HL-60 (cell line): ENCODE results near the gene TANC1.

ENCODE experiments used
- DNase-seq, 2 experiments: peaks; one replicate each; pipeline ENCODE4 v3.0.0-alpha.2; 2010 to 2020; ENCODE audit warnings: low read depth in 1 of 2, low spot score in 1 of 2
- H3K27ac ChIP-seq: fragments of 250-450 bp; sonication (Bioruptor Pico); replicated peaks from 2 replicates; pipeline ENCODE4 v1.5.1; 2020; ENCODE audit warnings: mild to moderate bottlenecking, moderate library complexity
- H3K27me3 ChIP-seq: fragments of 250-450 bp; sonication (Bioruptor Pico); 2 replicates; pipeline ENCODE4 v1.5.1; 2021; ENCODE audit warnings: mild to moderate bottlenecking, moderate library complexity; ENCODE audit not compliant: insufficient read depth, poor library complexity, severe bottlenecking
- H3K4me3 ChIP-seq: replicated peaks from 2 replicates; pipeline ENCODE4 v1.5.1; 2011; ENCODE audit warnings: mild to moderate bottlenecking, control low read depth, low read length; ENCODE audit not compliant: insufficient read depth
- GABPA ChIP-seq: IDR thresholded peaks from 2 replicates; pipeline ENCODE4 v1.6.1; 2012; ENCODE audit warnings: low read depth
- POLR2AphosphoS5 ChIP-seq: IDR thresholded peaks from 2 replicates; pipeline ENCODE4 v1.6.1; 2012; ENCODE audit warnings: low read depth
- SPI1 ChIP-seq: IDR thresholded peaks from 2 replicates; pipeline ENCODE4 v1.6.1; 2012; ENCODE audit warnings: low read depth, mild to moderate bottlenecking, borderline replicate concordance
- TF ChIP-seq, protein P1 (sequence below): IDR thresholded peaks from one replicate; pipeline ENCODE4 v1.5.1; 2011; ENCODE audit warnings: low read length, control low read depth, inconsistent platforms; ENCODE audit not compliant: insufficient read depth
- TF ChIP-seq, protein P2 (sequence below): IDR thresholded peaks from 2 replicates; pipeline ENCODE4 v1.6.1; 2012; ENCODE audit warnings: low read depth; ENCODE audit not compliant: insufficient replicate concordance

Gene TANC1

DNA sequence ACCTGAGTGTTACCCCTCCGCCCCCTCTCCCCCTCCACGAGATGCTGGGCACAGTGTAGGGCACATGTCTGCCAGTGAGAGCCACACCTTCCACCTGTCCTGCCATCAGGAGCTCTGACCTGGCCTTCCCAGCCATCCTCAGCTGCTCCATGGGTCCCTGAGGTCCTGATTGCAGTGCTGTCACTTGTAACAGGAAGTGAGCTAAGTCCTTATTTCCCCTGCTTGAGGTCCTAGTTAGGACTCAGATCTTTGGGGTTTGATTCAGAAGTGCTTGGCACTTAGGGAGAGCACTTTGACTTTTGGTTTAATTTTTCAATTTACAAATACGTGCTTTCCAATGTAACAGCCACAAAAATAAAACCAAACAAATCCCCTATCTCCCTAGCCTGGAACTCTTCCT, 192.5 kb downstream of the TANC1 start:
- Histone ChIP-seq H3K4me3 (no peak overlapping the region), H3K27ac (no peak overlapping the region), H3K27me3 (no peaks in the 10 kb centered on the region)
- TF ChIP-seq, protein P1, sequence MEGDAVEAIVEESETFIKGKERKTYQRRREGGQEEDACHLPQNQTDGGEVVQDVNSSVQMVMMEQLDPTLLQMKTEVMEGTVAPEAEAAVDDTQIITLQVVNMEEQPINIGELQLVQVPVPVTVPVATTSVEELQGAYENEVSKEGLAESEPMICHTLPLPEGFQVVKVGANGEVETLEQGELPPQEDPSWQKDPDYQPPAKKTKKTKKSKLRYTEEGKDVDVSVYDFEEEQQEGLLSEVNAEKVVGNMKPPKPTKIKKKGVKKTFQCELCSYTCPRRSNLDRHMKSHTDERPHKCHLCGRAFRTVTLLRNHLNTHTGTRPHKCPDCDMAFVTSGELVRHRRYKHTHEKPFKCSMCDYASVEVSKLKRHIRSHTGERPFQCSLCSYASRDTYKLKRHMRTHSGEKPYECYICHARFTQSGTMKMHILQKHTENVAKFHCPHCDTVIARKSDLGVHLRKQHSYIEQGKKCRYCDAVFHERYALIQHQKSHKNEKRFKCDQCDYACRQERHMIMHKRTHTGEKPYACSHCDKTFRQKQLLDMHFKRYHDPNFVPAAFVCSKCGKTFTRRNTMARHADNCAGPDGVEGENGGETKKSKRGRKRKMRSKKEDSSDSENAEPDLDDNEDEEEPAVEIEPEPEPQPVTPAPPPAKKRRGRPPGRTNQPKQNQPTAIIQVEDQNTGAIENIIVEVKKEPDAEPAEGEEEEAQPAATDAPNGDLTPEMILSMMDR, result no peak
- TF ChIP-seq SPI1, result peak; percentile 73; the same call in 1 of the 2 replicates
- TF ChIP-seq, protein P2, sequence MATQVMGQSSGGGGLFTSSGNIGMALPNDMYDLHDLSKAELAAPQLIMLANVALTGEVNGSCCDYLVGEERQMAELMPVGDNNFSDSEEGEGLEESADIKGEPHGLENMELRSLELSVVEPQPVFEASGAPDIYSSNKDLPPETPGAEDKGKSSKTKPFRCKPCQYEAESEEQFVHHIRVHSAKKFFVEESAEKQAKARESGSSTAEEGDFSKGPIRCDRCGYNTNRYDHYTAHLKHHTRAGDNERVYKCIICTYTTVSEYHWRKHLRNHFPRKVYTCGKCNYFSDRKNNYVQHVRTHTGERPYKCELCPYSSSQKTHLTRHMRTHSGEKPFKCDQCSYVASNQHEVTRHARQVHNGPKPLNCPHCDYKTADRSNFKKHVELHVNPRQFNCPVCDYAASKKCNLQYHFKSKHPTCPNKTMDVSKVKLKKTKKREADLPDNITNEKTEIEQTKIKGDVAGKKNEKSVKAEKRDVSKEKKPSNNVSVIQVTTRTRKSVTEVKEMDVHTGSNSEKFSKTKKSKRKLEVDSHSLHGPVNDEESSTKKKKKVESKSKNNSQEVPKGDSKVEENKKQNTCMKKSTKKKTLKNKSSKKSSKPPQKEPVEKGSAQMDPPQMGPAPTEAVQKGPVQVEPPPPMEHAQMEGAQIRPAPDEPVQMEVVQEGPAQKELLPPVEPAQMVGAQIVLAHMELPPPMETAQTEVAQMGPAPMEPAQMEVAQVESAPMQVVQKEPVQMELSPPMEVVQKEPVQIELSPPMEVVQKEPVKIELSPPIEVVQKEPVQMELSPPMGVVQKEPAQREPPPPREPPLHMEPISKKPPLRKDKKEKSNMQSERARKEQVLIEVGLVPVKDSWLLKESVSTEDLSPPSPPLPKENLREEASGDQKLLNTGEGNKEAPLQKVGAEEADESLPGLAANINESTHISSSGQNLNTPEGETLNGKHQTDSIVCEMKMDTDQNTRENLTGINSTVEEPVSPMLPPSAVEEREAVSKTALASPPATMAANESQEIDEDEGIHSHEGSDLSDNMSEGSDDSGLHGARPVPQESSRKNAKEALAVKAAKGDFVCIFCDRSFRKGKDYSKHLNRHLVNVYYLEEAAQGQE, result no peak
- DNase-seq, result peak in 1 of 2 experiments; percentile 26

DNA sequence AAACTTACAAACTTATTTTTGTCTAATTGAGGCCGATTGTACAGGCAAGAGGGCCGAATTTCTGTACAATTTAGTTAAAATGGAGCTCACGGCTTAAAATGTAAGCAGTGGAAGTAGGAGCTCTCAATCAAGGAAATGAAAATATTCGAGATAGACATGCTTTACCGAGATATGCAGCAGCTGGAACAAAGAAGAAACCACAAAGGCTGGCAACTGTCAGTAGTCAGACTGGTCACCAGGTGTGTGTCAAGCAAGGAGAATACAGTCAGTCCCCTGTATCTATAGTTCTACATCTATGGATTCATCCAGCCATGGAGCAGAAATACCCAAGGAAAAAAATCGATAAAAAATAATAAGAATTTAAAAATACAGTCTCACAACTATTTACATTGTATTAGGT, 195.5 kb downstream of the TANC1 start:
- Histone ChIP-seq H3K27me3 (no peaks in the 10 kb centered on the region), H3K27ac (no peak overlapping the region), H3K4me3 (no peak overlapping the region)
- DNase-seq, result no peak
- no peak for TF ChIP-seq POLR2AphosphoS5
- TF ChIP-seq, protein P1, result no peak
- TF ChIP-seq, protein P2, result no peak
- no peak for TF ChIP-seq SPI1
- TF ChIP-seq GABPA, result no peak

DNA sequence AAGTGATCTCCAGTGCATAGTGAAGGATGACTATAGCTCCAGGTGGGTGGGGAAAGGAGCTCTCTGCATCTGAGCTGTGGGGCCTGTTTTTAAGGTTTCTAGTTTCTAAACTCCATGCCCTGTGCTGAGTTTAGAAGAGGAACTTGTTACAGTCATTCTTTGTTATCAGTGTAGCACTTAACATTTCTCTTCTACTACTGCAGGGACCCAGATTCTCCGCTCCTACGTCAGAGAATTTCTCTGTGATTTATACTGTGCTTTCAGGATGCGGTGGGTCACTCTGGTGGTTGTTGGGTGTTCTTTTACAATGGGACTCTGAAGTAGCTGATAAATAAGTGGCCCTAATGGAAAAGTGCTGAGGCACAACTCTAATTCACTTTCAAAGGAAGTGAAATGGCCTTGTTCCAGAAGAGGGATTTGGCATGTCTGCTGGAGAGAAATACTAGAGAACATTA, 196.0 kb downstream of the TANC1 start:
- Histone ChIP-seq H3K27me3 (no peaks in the 10 kb centered on the region), H3K27ac (no peak overlapping the region), H3K4me3 (no peak overlapping the region)
- no peak for DNase-seq
- TF ChIP-seq SPI1 (no peak), GABPA (no peak), POLR2AphosphoS5 (no peak)
- TF ChIP-seq, protein P2, result no peak
- TF ChIP-seq, protein P1, result no peak
